Karpas-422 (cell line): ENCODE data around the gene DCST2. TPM values are rescaled to one million over a fixed set of nuclear protein-coding genes. Genes with fewer than 3 reads are reported as not detected.
A peak's percentile ranks its signal among the peaks of the same experiment; 100 is the strongest.

Experiments
- DNase-seq: peaks from one replicate; pipeline ENCODE4 v3.0.0-alpha.2; 2015
- H2AFZ ChIP-seq: fragments of 200-600 bp; sonication (generic); 2 replicates; pipeline ENCODE4 v1.6.1; 2014; ENCODE audit warnings: antibody characterized with exemption, low read length, mixed read lengths
- H3K27ac ChIP-seq: fragments of 200-600 bp; sonication (generic); 2 replicates; pipeline ENCODE4 v1.5.1; 2014; ENCODE audit warnings: mild to moderate bottlenecking, low read length, moderate library complexity
- H3K27me3 ChIP-seq: fragments of 200-600 bp; sonication (generic); 2 replicates; pipeline ENCODE4 v1.6.1; 2014; ENCODE audit warnings: low read length, mixed read lengths
- H3K36me3 ChIP-seq: fragments of 200-600 bp; sonication (generic); 2 replicates; pipeline ENCODE4 v1.6.1; 2014; ENCODE audit warnings: low read length, mixed read lengths; ENCODE audit not compliant: insufficient read depth
- H3K4me1 ChIP-seq: fragments of 200-600 bp; sonication (generic); 2 replicates; pipeline ENCODE4 v1.6.1; 2014; ENCODE audit warnings: mild to moderate bottlenecking, low read length, mixed read lengths
- H3K4me2 ChIP-seq: fragments of 200-600 bp; sonication (generic); 2 replicates; pipeline ENCODE4 v1.6.1; 2014; ENCODE audit warnings: low read length, low read depth, mild to moderate bottlenecking; ENCODE audit not compliant: poor library complexity, severe bottlenecking
- H3K4me3 ChIP-seq: fragments of 200-600 bp; sonication (generic); 2 replicates; pipeline ENCODE4 v1.5.1; 2014; ENCODE audit warnings: mild to moderate bottlenecking, antibody characterized with exemption, low read length, mixed read lengths
- H3K79me2 ChIP-seq: fragments of 200-600 bp; sonication (generic); 2 replicates; pipeline ENCODE4 v1.6.1; 2014; ENCODE audit warnings: mild to moderate bottlenecking, low read length, mixed read lengths
- H3K9ac ChIP-seq: fragments of 200-600 bp; sonication (generic); 2 replicates; pipeline ENCODE4 v1.6.0; 2014; ENCODE audit warnings: low read length
- H3K9me2 ChIP-seq: fragments of 200-600 bp; sonication (generic), shearing (Covaris generic); replicated peaks from 2 replicates; pipeline ENCODE4 v1.6.0; 2014; ENCODE audit warnings: mild to moderate bottlenecking, low read length, moderate library complexity; ENCODE audit not compliant: insufficient read depth
- H3K9me3 ChIP-seq: fragments of 300-700, 200-600 bp; sonication (generic); 2 replicates; pipeline ENCODE4 v1.6.1; 2014; ENCODE audit warnings: low read length, mixed read lengths
- H4K20me1 ChIP-seq: fragments of 200-600 bp; sonication (generic); 2 replicates; pipeline ENCODE4 v1.6.1; 2014; ENCODE audit warnings: mild to moderate bottlenecking, antibody characterized with exemption, low read length, low read depth; ENCODE audit not compliant: insufficient read depth
- total RNA-seq: library from RNA; depleted of rRNA; stranded (reverse); fragments of >200 nt; shearing (Covaris generic); gene quantifications from 2 replicates; pipeline ENCODE4 v1.2.3, GENCODE V29; 2014; ENCODE audit warnings: low replicate concordance

Gene DCST2
- total RNA-seq, 1 experiment from 2014 or later: 3.5 TPM

GRCh38 chr1:155003766-155004351, 29.7 kb downstream of the DCST2 start:
- Histone ChIP-seq H3K79me2 (peaks cover 34% of the 10 kb centered on the region), H2AFZ (0 out of 2 replicates have a peak overlapping the region, but pooled peaks have one; percentile 59), H3K9ac (peak overlapping the region; percentile 93), H3K4me3 (peak overlapping the region; percentile 87), H3K9me2 (no peaks in the 10 kb centered on the region), H3K27ac (peak overlapping the region; percentile 96), H3K4me2 (peak overlapping the region; percentile 97), H3K36me3 (no peaks in the 10 kb centered on the region), H3K9me3 (no peaks in the 10 kb centered on the region), H3K27me3 (no peaks in the 10 kb centered on the region), H3K4me1 (peaks cover 71% of the 10 kb centered on the region), H4K20me1 (no peaks in the 10 kb centered on the region)
- peak; percentile 81 for DNase-seq

GRCh38 chr1:155003227-155003765, 30.3 kb downstream of the DCST2 start:
- Histone ChIP-seq H3K79me2 (peaks cover 31% of the 10 kb centered on the region), H2AFZ (no peak overlapping the region), H3K4me3 (peak overlapping the region; percentile 87), H3K27me3 (no peaks in the 10 kb centered on the region), H3K9ac (peak overlapping the region; percentile 93), H3K4me1 (peaks cover 69% of the 10 kb centered on the region), H3K4me2 (peak overlapping the region; percentile 97), H3K36me3 (no peaks in the 10 kb centered on the region), H3K9me3 (no peaks in the 10 kb centered on the region), H3K27ac (peak overlapping the region; percentile 96), H3K9me2 (no peaks in the 10 kb centered on the region), H4K20me1 (no peaks in the 10 kb centered on the region)
- DNase-seq: peak; percentile 69

- H3K4me3 ChIP-seq: peak within 1 kb of the TSS; percentile 87
- peaks cover 68% of the 10 kb centered on the region for H3K4me1 ChIP-seq
- no peak within 1 kb of the TSS for H2AFZ ChIP-seq
- no peaks in the 10 kb centered on the region for H3K9me3 ChIP-seq
- DNase-seq: peak; percentile 66
- peaks cover 28% of the 10 kb centered on the region for H3K79me2 ChIP-seq
- no peaks in the 10 kb centered on the region for H4K20me1 ChIP-seq
- H3K9ac ChIP-seq: peak within 1 kb of the TSS; percentile 93
- H3K9me2 ChIP-seq: no peaks in the 10 kb centered on the region
- H3K27ac ChIP-seq: peak within 1 kb of the TSS; percentile 96
- no peaks in the 10 kb centered on the region for H3K27me3 ChIP-seq
- H3K36me3 ChIP-seq: no peaks in the 10 kb centered on the region
- peak within 1 kb of the TSS; percentile 97 for H3K4me2 ChIP-seq
These were observed 30.9 kb downstream of the DCST2 start, which contains the start of gene ZBTB7B for GRCh38 chr1:155002464-155003226. ZBTB7B (plus strand) TSS chr1:155002802; CDS start chr1:155014661, 11,859 bp downstream.

DNA sequence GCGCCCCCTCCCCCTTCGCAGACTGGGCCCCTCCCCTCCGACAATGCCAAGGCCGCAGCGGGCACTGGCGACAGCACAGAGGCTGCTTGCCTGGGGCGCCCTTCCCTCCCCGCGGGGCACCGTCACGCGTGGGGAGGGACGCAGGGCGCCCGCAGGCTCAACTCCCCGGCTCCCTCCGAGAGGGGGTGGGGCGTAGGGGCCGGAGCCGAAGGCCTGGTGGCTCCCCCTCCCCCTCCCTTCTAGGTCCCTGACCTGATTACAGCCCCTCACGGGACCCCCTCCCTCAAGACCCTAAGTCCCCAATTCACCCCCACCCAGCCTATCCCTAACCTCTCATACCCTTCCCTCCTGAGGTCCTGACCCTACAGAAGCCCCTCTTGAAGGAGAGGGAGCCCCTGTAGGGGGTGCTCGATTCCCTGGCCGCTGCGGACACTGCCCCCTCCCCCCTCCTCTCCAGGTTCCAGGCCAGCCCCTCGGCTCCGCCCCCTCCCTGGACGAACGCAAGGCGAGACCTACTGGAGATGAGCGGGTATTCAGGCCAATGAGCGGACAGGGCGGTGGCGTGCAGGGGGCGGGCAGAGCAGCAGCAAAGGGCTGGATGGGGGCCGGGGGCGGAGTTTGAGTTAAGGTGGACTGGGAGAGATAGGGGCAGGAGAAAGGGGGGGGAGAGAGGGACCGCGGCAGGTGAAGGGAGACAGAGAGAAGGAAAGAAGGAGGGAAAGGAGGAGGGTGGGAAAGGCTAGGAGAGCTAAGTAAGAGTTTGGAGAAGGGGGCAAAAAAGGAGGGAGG, 31.7 kb downstream of the DCST2 start:
- Histone ChIP-seq H3K9me3 (no peaks in the 10 kb centered on the region), H3K27me3 (no peaks in the 10 kb centered on the region), H3K27ac (peak overlapping the region; percentile 88), H4K20me1 (no peaks in the 10 kb centered on the region), H3K9me2 (no peaks in the 10 kb centered on the region), H3K4me3 (peak overlapping the region; percentile 70), H3K4me2 (peak overlapping the region; percentile 96), H3K9ac (peak overlapping the region; percentile 88), H3K79me2 (peaks cover 22% of the 10 kb centered on the region), H3K4me1 (peaks cover 65% of the 10 kb centered on the region), H3K36me3 (no peaks in the 10 kb centered on the region), H2AFZ (0 out of 2 replicates have a peak overlapping the region, but pooled peaks have one; percentile 8)
- DNase-seq: peak; percentile 99

DNA sequence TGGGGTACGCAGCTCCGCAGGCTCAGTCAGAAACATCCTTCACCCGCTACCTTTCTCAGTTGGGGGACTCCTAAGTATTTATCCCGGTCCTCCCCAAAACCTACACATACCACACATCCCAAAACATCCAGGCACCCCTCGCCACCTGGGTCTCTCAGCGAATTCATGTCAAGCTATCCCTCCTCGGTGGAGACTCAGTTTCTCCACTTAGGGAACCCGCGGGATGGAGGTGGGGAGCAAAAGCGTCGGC, 32.2 kb downstream of the DCST2 start:
- peaks cover 59% of the 10 kb centered on the region for H3K4me1 ChIP-seq

GRCh38 chr1:155000726-155001424, 32.7 kb downstream of the DCST2 start:
- Histone ChIP-seq H4K20me1 (no peaks in the 10 kb centered on the region), H3K4me2 (peak overlapping the region; percentile 96), H3K79me2 (peaks cover 22% of the 10 kb centered on the region), H3K9ac (peak overlapping the region; percentile 88), H3K27ac (peak overlapping the region; percentile 88), H3K9me3 (no peaks in the 10 kb centered on the region), H3K9me2 (no peaks in the 10 kb centered on the region), H3K4me3 (peak overlapping the region; percentile 70), H2AFZ (0 out of 2 replicates have a peak overlapping the region, but pooled peaks have one; percentile 8), H3K36me3 (no peaks in the 10 kb centered on the region), H3K27me3 (no peaks in the 10 kb centered on the region), H3K4me1 (peaks cover 59% of the 10 kb centered on the region)
- DNase-seq: peak; percentile 94

More for the DNA sequence above, 32.2 kb downstream of the DCST2 start:
- no peak for DNase-seq
- Histone ChIP-seq H3K36me3 (no peaks in the 10 kb centered on the region), H2AFZ (0 out of 2 replicates have a peak overlapping the region, but pooled peaks have one; percentile 8), H3K4me3 (peak overlapping the region; percentile 70), H3K79me2 (peaks cover 22% of the 10 kb centered on the region), H3K9ac (peak overlapping the region; percentile 88), H3K4me2 (peak overlapping the region; percentile 96), H4K20me1 (no peaks in the 10 kb centered on the region), H3K9me2 (no peaks in the 10 kb centered on the region), H3K9me3 (no peaks in the 10 kb centered on the region), H3K27me3 (no peaks in the 10 kb centered on the region), H3K27ac (peak overlapping the region; percentile 88)

DNA sequence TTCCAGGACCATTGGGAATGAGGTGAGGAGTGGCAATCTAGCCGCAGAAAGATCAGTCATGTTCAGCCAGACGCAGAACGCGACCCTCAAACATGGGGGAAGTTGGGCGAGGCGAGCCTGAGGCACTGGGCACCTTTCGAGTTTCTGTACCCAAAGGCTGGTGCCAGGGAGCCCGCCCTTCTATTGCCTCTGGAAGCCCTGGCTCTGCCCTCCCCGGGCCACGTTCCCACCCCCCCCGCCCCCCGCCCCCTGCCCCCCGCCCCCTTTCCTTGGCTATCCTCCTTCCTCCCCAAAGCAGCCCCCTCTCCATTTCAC, 33.2 kb downstream of the DCST2 start:
- DNase-seq: peak; percentile 75
- H2AFZ ChIP-seq: peak overlapping the region; percentile 45; the same call in 1 of the 2 replicates
- no peaks in the 10 kb centered on the region for H3K36me3 ChIP-seq
- H3K4me1 ChIP-seq: peaks cover 56% of the 10 kb centered on the region
- no peaks in the 10 kb centered on the region for H3K9me2 ChIP-seq
- peaks cover 20% of the 10 kb centered on the region for H3K79me2 ChIP-seq
- peak overlapping the region; percentile 70 for H3K4me3 ChIP-seq
- H4K20me1 ChIP-seq: no peaks in the 10 kb centered on the region
- peak overlapping the region; percentile 96 for H3K4me2 ChIP-seq
- H3K27ac ChIP-seq: peak overlapping the region; percentile 88
- no peaks in the 10 kb centered on the region for H3K27me3 ChIP-seq
- H3K9me3 ChIP-seq: no peaks in the 10 kb centered on the region
- peak overlapping the region; percentile 88 for H3K9ac ChIP-seq
